CD4-positive, alpha-beta T cell (primary cell): Measurements from ENCODE around the gene KCNAB1. TPM values are rescaled to one million over a fixed set of nuclear protein-coding genes. Genes with fewer than 3 reads are reported as not detected.

Experiments
- ATAC-seq: fragments of 200-7000 bp; cut with Tn5 transposase; one replicate; pipeline ENCODE4 v1.10.0; 2022; ENCODE audit warnings: mild to moderate bottlenecking; ENCODE audit not compliant: poor library complexity
- CTCF ChIA-PET: fragments of 350-600 bp; sonication (Branson Sonifier 250); formaldehyde crosslinking; loops from one replicate; lab custom pipeline; 2021; ENCODE audit warnings: antibody characterized with exemption, inconsistent platforms; lab: Charles Lee
- POLR2A ChIA-PET: fragments of 350-600 bp; sonication (Branson Sonifier 250); formaldehyde crosslinking; loops from one replicate; lab custom pipeline; 2021; ENCODE audit warnings: antibody characterized with exemption, inconsistent platforms; lab: Charles Lee
- DNase-seq, 14 experiments: peaks; one replicate each; pipeline ENCODE4 v3.0.0-alpha.2; 2013 to 2020; ENCODE audit warnings: mixed read lengths in 2 of 14
- H3K27ac ChIP-seq, 2 donors: one replicate each; pipeline versions ENCODE4 v1.5.1 to v1.7.0; 2013; ENCODE audit warnings: low read length in 2 of 2, low read depth in 1 of 2, mild to moderate bottlenecking in 1 of 2
- H3K27me3 ChIP-seq, 2 experiments: 1 replicate in 1 of 2; 2 replicates in 1 of 2; pipeline versions ENCODE4 v1.6.1 to v1.7.0; 2013; ENCODE audit warnings: low read length in 2 of 2, control low read depth in 1 of 2, mild to moderate bottlenecking in 1 of 2, moderate library complexity in 1 of 2; ENCODE audit not compliant: insufficient read depth in 2 of 2, control insufficient read depth in 1 of 2
- H3K36me3 ChIP-seq: one replicate; pipeline ENCODE4 v1.6.1; 2013; ENCODE audit warnings: low read length, control low read depth; ENCODE audit not compliant: insufficient read depth
- H3K4me1 ChIP-seq: one replicate; pipeline ENCODE4 v1.6.1; 2013; ENCODE audit warnings: low read length, control low read depth; ENCODE audit not compliant: insufficient read depth
- H3K4me3 ChIP-seq: one replicate; pipeline ENCODE4 v1.5.1; 2013; ENCODE audit warnings: mild to moderate bottlenecking, low read length, moderate library complexity
- H3K9me3 ChIP-seq, 2 experiments: 1 replicate in 1 of 2; 2 replicates in 1 of 2; pipeline versions ENCODE4 v1.6.1 to v1.7.0; 2013; ENCODE audit warnings: low read length in 2 of 2, mild to moderate bottlenecking in 2 of 2, control low read depth in 1 of 2, moderate library complexity in 1 of 2; ENCODE audit not compliant: control insufficient read depth in 1 of 2, insufficient read depth in 1 of 2
- H3K27ac Mint-ChIP-seq: one replicate; pipeline ENCODE4 v1.8.0; 2020; ENCODE audit warnings: mixed read lengths
- H3K27me3 Mint-ChIP-seq: one replicate; pipeline ENCODE4 v1.8.0; 2021; ENCODE audit warnings: mixed read lengths
- H3K36me3 Mint-ChIP-seq: one replicate; pipeline ENCODE4 v1.8.0; 2021; ENCODE audit warnings: low read depth, mixed read lengths
- H3K4me1 Mint-ChIP-seq: one replicate; pipeline ENCODE4 v1.8.0; 2021; ENCODE audit warnings: low read depth, mixed read lengths
- H3K4me3 Mint-ChIP-seq: one replicate; pipeline ENCODE4 v1.8.0; 2020; ENCODE audit warnings: mild to moderate bottlenecking, mixed read lengths
- H3K9me3 Mint-ChIP-seq: one replicate; pipeline ENCODE4 v1.8.0; 2020; ENCODE audit warnings: mixed read lengths
- intact Hi-C, 2 experiments: fragments of 100-400 bp; cut with DNase I in 1 of 2; cut with micrococcal nuclease in 1 of 2; formaldehyde crosslinking; loops; one replicate each; pipeline versions ENCODE4 v1.15.1 to v1.9.0; 2023 to 2025; cut with DNase I, micrococcal nuclease
- total RNA-seq, 174 experiments: library from RNA in 2 of 174; stranded (reverse) in 2 of 174; gene quantifications; one replicate each; pipeline ENCODE4 v1.2.3 and lab custom pipeline; 2021 to 2026
- TF ChIP-seq, protein P1 (sequence below): fragments of 200-600 bp; IDR thresholded peaks from one replicate; pipeline ENCODE4 v1.8.0; 2022; ENCODE audit warnings: antibody characterized with exemption, mild to moderate bottlenecking

KCNAB1 gene
- total RNA-seq, 2 experiments from 2014 or later, result 0.14 TPM; not detected in 1

GRCh38 chr3:156539802-156540201, 419.4 kb downstream of the KCNAB1 start:
- Mint-ChIP-seq H3K27me3 (no peaks in the 10 kb centered on the region), H3K9me3 (no peaks in the 10 kb centered on the region), H3K4me3 (no peak overlapping the region), H3K4me1 (no peaks in the 10 kb centered on the region), H3K36me3 (peaks cover 75% of the 10 kb centered on the region), H3K27ac (no peak overlapping the region)
- Histone ChIP-seq H3K9me3 (no peaks in the 10 kb centered on the region), H3K4me1 (no peaks in the 10 kb centered on the region), H3K27ac (no peak overlapping the region), H3K4me3 (no peak overlapping the region), H3K36me3 (peaks cover 60% of the 10 kb centered on the region), H3K27me3 (no peaks in the 10 kb centered on the region)
- ChIA-PET CTCF (interaction anchor here (0.6 kb wide), 1 partner anchor 350 kb away, joined by 4 read pairs; no protein-coding TSS in a partner anchor), POLR2A (no interaction called here)
- DNase-seq (no peak), ATAC-seq (no peak)
- TF ChIP-seq, protein P1, sequence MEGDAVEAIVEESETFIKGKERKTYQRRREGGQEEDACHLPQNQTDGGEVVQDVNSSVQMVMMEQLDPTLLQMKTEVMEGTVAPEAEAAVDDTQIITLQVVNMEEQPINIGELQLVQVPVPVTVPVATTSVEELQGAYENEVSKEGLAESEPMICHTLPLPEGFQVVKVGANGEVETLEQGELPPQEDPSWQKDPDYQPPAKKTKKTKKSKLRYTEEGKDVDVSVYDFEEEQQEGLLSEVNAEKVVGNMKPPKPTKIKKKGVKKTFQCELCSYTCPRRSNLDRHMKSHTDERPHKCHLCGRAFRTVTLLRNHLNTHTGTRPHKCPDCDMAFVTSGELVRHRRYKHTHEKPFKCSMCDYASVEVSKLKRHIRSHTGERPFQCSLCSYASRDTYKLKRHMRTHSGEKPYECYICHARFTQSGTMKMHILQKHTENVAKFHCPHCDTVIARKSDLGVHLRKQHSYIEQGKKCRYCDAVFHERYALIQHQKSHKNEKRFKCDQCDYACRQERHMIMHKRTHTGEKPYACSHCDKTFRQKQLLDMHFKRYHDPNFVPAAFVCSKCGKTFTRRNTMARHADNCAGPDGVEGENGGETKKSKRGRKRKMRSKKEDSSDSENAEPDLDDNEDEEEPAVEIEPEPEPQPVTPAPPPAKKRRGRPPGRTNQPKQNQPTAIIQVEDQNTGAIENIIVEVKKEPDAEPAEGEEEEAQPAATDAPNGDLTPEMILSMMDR, result no peak
- intact Hi-C loops, result loop anchor here in 1 of 2 experiments (2.0 to 5.0 kb wide), 3 partner anchors 67 to 542 kb away; no protein-coding TSS in a partner anchor

DNA sequence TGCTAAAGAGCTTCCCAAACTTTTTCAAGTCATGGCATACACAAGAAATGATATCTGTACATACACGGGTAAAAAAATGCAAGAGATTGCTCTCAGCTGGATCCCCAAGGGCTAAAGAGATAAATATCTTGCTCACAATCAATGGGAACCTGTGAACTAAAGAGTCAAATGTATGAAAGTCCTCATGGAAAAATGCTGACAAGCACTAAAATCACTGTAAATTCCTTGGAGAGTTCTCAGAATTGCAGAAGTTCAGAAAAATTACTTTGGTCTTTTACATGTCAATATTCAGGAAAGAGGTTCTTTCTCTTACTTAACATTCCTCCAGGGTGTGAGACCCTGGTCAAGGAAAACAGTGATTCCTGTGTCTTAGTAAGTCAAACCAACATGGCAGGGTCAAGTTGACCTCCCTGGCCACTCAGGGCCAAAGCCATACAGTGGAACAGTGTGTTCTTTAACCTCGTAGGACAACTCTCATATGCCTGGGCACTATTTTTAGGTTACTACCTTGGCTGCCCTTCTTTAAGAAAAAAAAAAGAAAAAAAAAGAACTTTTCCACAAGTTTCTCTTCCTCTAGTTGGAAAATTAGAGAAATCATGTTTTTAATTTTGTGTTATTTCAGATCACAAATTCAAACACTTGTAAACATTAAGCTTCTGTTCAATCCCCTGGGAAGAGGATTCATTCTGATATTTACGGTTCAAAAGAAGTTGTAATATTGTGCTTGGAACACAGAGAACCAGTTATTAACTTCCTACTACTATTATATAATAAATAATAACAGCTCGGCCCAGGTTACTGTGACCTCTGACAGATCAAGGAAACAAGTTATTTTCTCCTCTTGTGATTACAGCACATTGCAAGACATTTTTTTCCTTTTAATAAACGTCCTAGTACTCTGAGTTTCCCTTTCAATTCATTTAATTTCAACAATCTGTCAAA, 422.0 kb downstream of the KCNAB1 start:
- Mint-ChIP-seq H3K27ac (no peak overlapping the region), H3K27me3 (no peaks in the 10 kb centered on the region)

DNA sequence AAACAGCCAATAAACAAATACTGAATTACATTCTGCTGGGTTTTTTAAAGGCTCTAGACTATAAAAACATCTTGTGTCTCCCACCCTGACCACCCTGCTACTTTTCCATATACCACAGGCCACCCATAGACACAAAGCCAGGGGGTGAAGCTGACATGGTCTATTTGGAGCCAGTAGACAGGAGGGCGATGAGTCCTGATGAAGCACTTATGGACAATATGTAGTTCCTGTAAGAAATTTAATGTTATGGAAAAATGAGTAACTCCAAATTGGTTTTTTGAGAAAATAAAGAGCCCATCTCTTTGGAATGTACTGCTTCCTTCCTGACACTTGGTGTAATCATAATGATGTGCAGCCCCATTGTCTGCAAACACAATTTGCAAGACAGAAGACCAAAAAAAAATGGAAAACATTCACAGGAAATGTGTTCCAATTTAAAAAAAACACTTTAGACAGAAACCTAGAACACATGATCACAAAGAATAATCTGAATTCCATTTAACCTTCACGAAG, 422.7 kb downstream of the KCNAB1 start:
- no peak overlapping the region for H3K27ac ChIP-seq
- peaks cover 82% of the 10 kb centered on the region for H3K36me3 ChIP-seq
- no peak overlapping the region for H3K4me3 ChIP-seq
- Mint-ChIP-seq H3K36me3 (peaks cover 90% of the 10 kb centered on the region), H3K27ac (no peak overlapping the region), H3K4me3 (no peak overlapping the region), H3K9me3 (no peaks in the 10 kb centered on the region), H3K27me3 (no peaks in the 10 kb centered on the region), H3K4me1 (peaks cover 18% of the 10 kb centered on the region)
- intact Hi-C loops, result loop anchor here in 1 of 2 experiments (5.0 kb wide), 1 partner anchor 539 kb away; no protein-coding TSS in a partner anchor
- DNase-seq, result no peak
- no peak for ATAC-seq
- peaks cover 3% of the 10 kb centered on the region for H3K4me1 ChIP-seq
- no peaks in the 10 kb centered on the region for H3K9me3 ChIP-seq
- POLR2A ChIA-PET, result interaction anchor here (0.6 to 1.5 kb wide), 6 partner anchors 9 to 131 kb away, joined by 3 to 9 read pairs (median 4); partner anchors contain the start of genes SSR3 and TIPARP
- TF ChIP-seq, protein P1, result no peak
- CTCF ChIA-PET, result interaction anchor here (1.6 to 2.8 kb wide), 2 partner anchors 33 to 594 kb away, joined by 7 to 9 read pairs; no protein-coding TSS in a partner anchor
- no peaks in the 10 kb centered on the region for H3K27me3 ChIP-seq

More for the DNA sequence above, 422.0 kb downstream of the KCNAB1 start:
- Mint-ChIP-seq H3K4me1 (peaks cover 17% of the 10 kb centered on the region), H3K4me3 (no peak overlapping the region), H3K36me3 (peaks cover 87% of the 10 kb centered on the region), H3K9me3 (no peaks in the 10 kb centered on the region)
- POLR2A ChIA-PET, result interaction anchor here (0.6 to 1.2 kb wide), 2 partner anchors 9 to 131 kb away, joined by 4 to 6 read pairs; no protein-coding TSS in a partner anchor
- Histone ChIP-seq H3K27me3 (no peaks in the 10 kb centered on the region), H3K4me1 (peaks cover 3% of the 10 kb centered on the region), H3K27ac (no peak overlapping the region), H3K36me3 (peaks cover 74% of the 10 kb centered on the region), H3K4me3 (no peak overlapping the region), H3K9me3 (no peaks in the 10 kb centered on the region)
- DNase-seq (no peak), ATAC-seq (no peak)
- TF ChIP-seq, protein P1, result no peak
- intact Hi-C loops, result loop anchor here in 1 of 2 experiments (5.0 kb wide), 1 partner anchor 540 kb away; no protein-coding TSS in a partner anchor
- CTCF ChIA-PET, result interaction anchor here (1.5 to 2.8 kb wide), 3 partner anchors 16 to 392 kb away, joined by 4 to 9 read pairs (median 6); no protein-coding TSS in a partner anchor
